ENCODE measurements around the gene LDLRAD4. TPM values are rescaled to one million over a fixed set of nuclear protein-coding genes. Genes with fewer than 3 reads are reported as not detected.

LDLRAD4 gene
- total and polyA plus RNA-seq, 9 of the 15 experiments (the other 6 are each of a cell fraction or from before 2014, with no cell fraction given): 0.01 TPM; not detected in 8

- TF ChIP-seq, protein P1, sequence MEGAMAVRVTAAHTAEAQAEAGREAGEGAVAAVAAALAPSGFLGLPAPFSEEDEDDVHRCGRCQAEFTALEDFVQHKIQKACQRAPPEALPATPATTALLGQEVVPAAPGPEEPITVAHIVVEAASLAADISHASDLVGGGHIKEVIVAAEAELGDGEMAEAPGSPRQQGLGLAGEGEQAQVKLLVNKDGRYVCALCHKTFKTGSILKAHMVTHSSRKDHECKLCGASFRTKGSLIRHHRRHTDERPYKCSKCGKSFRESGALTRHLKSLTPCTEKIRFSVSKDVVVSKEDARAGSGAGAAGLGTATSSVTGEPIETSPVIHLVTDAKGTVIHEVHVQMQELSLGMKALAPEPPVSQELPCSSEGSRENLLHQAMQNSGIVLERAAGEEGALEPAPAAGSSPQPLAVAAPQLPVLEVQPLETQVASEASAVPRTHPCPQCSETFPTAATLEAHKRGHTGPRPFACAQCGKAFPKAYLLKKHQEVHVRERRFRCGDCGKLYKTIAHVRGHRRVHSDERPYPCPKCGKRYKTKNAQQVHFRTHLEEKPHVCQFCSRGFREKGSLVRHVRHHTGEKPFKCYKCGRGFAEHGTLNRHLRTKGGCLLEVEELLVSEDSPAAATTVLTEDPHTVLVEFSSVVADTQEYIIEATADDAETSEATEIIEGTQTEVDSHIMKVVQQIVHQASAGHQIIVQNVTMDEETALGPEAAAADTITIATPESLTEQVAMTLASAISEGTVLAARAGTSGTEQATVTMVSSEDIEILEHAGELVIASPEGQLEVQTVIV (CRISPR knock-in tag; IDR thresholded peaks at IDR 0.05; ENCODE audit: borderline replicate concordance): no peak
- TF ChIP-seq ZNF3 (CRISPR knock-in tag; IDR thresholded peaks at IDR 0.05): no peak
- TF ChIP-seq, protein P2, sequence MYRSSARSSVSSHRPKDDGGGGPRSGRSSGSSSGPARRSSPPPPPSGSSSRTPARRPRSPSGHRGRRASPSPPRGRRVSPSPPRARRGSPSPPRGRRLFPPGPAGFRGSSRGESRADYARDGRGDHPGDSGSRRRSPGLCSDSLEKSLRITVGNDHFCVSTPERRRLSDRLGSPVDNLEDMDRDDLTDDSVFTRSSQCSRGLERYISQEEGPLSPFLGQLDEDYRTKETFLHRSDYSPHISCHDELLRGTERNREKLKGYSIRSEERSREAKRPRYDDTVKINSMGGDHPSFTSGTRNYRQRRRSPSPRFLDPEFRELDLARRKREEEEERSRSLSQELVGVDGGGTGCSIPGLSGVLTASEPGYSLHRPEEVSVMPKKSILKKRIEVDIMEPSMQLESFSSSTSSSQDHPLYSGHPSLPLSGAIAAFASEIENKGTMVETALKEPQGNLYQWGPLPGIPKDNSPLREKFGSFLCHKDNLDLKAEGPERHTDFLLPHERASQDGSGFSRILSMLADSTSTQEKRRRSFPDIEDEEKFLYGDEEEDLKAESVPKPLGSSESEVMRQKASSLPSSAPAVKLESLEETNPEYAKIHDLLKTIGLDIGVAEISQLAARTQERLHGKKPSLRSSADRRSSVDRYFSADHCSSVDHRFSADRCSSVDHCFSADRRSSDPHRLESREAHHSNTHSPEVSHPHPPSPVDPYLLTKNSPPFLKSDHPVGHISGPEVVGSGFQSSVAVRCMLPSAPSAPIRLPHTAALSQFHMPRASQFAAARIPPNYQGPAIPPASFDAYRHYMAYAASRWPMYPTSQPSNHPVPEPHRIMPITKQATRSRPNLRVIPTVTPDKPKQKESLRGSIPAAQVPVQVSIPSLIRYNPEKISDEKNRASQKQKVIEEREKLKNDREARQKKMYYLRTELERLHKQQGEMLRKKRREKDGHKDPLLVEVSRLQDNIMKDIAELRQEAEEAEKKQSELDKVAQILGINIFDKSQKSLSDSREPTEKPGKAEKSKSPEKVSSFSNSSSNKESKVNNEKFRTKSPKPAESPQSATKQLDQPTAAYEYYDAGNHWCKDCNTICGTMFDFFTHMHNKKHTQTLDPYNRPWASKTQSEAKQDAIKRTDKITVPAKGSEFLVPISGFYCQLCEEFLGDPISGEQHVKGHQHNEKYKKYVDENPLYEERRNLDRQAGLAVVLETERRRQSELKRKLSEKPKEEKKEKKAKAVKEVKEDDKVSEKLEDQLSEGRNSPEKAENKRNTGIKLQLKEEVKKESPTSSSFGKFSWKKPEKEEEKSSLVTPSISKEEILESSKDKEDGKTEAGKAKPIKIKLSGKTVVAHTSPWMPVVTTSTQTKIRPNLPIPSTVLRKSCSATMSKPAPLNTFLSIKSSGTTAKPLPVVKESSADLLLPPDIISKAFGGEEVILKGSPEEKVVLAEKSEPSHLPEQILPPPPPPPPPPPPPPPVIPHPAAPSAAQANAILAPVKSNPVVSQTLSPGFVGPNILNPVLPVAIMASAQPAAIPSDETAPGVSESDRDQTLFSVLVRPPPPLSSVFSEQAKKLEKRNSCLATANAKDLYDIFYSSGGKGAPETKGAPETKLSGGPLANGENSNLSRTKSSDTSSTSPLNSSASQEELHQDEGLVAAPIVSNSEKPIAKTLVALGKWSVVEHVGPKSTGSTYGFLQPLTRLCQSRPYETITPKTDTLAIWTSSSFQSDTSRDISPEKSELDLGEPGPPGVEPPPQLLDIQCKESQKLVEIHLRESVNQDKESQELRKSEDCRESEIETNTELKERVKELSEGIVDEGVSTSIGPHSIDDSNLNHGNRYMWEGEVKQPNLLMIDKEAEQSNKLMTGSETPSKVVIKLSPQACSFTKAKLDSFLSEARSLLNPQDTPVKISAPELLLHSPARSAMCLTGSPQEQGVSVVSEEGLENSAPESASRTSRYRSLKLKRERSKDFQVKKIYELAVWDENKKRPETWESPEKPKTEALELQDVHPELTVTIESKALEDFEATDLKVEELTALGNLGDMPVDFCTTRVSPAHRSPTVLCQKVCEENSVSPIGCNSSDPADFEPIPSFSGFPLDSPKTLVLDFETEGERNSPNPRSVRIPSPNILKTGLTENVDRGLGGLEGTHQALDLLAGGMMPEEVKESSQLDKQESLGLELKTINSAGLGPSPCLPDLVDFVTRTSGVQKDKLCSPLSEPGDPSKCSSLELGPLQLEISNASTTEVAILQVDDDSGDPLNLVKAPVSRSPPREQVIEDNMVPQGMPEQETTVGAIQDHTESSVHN (IDR thresholded peaks at IDR 0.05; ENCODE audit: borderline replicate concordance in 1 of 2, low read depth in 1 of 2): no peak
- TF ChIP-seq, protein P3, sequence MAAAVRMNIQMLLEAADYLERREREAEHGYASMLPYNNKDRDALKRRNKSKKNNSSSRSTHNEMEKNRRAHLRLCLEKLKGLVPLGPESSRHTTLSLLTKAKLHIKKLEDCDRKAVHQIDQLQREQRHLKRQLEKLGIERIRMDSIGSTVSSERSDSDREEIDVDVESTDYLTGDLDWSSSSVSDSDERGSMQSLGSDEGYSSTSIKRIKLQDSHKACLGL (CRISPR knock-in tag; IDR thresholded peaks at IDR 0.05; ENCODE audit: borderline replicate concordance, poor library complexity, severe bottlenecking): no peak
- no peak for TF ChIP-seq BDP1 (IDR thresholded peaks at IDR 0.05; ENCODE audit: insufficient read depth, insufficient read length)
- no peak for TF ChIP-seq BMI1 (IDR thresholded peaks at IDR 0.05; ENCODE audit: low read length)
Measured at GRCh38 chr18:13376841-13377351, 158.3 kb downstream of the LDLRAD4 start (continued).

Measured in K562 (cell line).